Heart left ventricle (tissue), 13 donors: ENCODE measurements around the gene DGKZ.

Source experiments
- CTCF ChIP-seq, 12 donors: fragments of 200-600 bp; sonication (generic) in 4 of 12; IDR thresholded peaks; one replicate each; pipeline versions ENCODE4 v1.5.0 to v1.8.0; 2018 to 2022; ENCODE audit warnings: antibody characterized with exemption in 12 of 12, mild to moderate bottlenecking in 5 of 12
- POLR2A ChIP-seq, 2 donors: fragments of 450-650 bp; IDR thresholded peaks; one replicate each; pipeline ENCODE4 v1.6.1; 2017; ENCODE audit warnings: antibody characterized with exemption in 2 of 2, mild to moderate bottlenecking in 2 of 2, moderate library complexity in 2 of 2
- donor health status: ischemic (EF 13 %, LVEDD 7.1; RV severe dilation, severe dysfunction).
- donor health status: DM: no; HTN: yes; CAD: no.
- donor health status: DM: no; HTN: no; CAD: no.
- donor health status: ischemic (EF 25% LVEDD 6.9; RV normal size, moderate dysfunction).
- donor health status: ischemic (EF 25% LVEDD 5.7; RV mildly dilated, moderate dysfunction).
- donor health status: ischemic (EF 35%, LVEDD 5.7; RV mildly dilated, moderate dysfunction).
- donor health status: nonischemic (EF 11% LVEDD 7.7; RV severe dilation, severe dysfunction).
- donor health status: DM: yes; HTN: yes; CAD: no.
- donor health status: PGD.
- donor health status: ischemic (EF 29% LVEDD 5.4; RV normal size, mild dysfunction).
- donor health status: nonischemic (EF 23%, LVEDD 6.1; RV moderate dilation, normal function).

- no peak for TF ChIP-seq CTCF (IDR thresholded peaks at IDR 0.05)
- no peak for TF ChIP-seq POLR2A (IDR thresholded peaks at IDR 0.05)
Observed at GRCh38 chr11:46333394-46333947, 13.8 kb upstream of the DGKZ start.
